ENCODE measurements around the gene CPD. TPM values are rescaled to one million over a fixed set of nuclear protein-coding genes. Genes with fewer than 3 reads are reported as not detected.

Gene CPD
- total and polyA plus RNA-seq, 2 of the 13 experiments (the other 11 are each of a cell fraction or from before 2014, with no cell fraction given) = 46.1 to 72.3 TPM

GRCh38 chr17:30352240-30352814 is 26.4 kb upstream of the CPD start (continued):
- TF ChIP-seq PAXIP1 (CRISPR knock-in tag; conservative IDR thresholded peaks at IDR 0.05) (peak; percentile 71), ZNF672 (CRISPR knock-in tag; IDR thresholded peaks at IDR 0.05) (no peak), HINFP (CRISPR knock-in tag; IDR thresholded peaks at IDR 0.05; ENCODE audit: low read depth) (no peak), SOX5 (CRISPR knock-in tag; IDR thresholded peaks at IDR 0.05; ENCODE audit: borderline replicate concordance) (0 out of 2 replicates have a peak, but pooled peaks have one; percentile 19), TP53 (CRISPR knock-in tag; conservative IDR thresholded peaks at IDR 0.05) (no peak), DPF2 (CRISPR knock-in tag; IDR thresholded peaks at IDR 0.05; ENCODE audit: borderline replicate concordance, low read depth) (peak; percentile 42; the same call in 1 of the 2 replicates), RFX1 (IDR thresholded peaks at IDR 0.05) (no peak), ZNF850 (CRISPR knock-in tag; conservative IDR thresholded peaks at IDR 0.05) (no peak), ZFP41 (CRISPR knock-in tag; IDR thresholded peaks at IDR 0.05; ENCODE audit: borderline replicate concordance) (no peak), NCOA2 (CRISPR knock-in tag; IDR thresholded peaks at IDR 0.05) (peak; percentile 45), NR2F1 (CRISPR knock-in tag; IDR thresholded peaks at IDR 0.05) (peak; percentile 79 to 97), TCF7 (IDR thresholded peaks at IDR 0.05; ENCODE audit: low read depth) (peak; percentile 40; the same call in 1 of the 2 replicates), FOSL2 (CRISPR knock-in tag; IDR thresholded peaks at IDR 0.05) (peak; percentile 93), THAP7 (CRISPR knock-in tag; IDR thresholded peaks at IDR 0.05) (no peak), ZNF362 (CRISPR knock-in tag; IDR thresholded peaks at IDR 0.05; ENCODE audit: borderline replicate concordance) (peak; percentile 64; the same call in 1 of the 2 replicates), RBM39 (IDR thresholded peaks at IDR 0.05; ENCODE audit: low read depth, low read length, poor library complexity, severe bottlenecking) (no peak), USF2 (IDR thresholded peaks at IDR 0.05; ENCODE audit: low read depth, low read length) (no peak), USF2 (CRISPR knock-in tag; IDR thresholded peaks at IDR 0.05; ENCODE audit: borderline replicate concordance) (no peak), KDM6A (CRISPR knock-in tag; IDR thresholded peaks at IDR 0.05; ENCODE audit: low read depth) (no peak), ONECUT2 (CRISPR knock-in tag; IDR thresholded peaks at IDR 0.05) (no peak), KLF6 (CRISPR knock-in tag; IDR thresholded peaks at IDR 0.05) (no peak), PCBP1 (IDR thresholded peaks at IDR 0.05; ENCODE audit: borderline replicate concordance, low read depth, low read length) (no peak)
